Stimulated activated CD4-positive, alpha-beta T cell treated with anti-CD3 and anti-CD28 coated beads, Interleukin-15, amount 100 ng/mL, for 48 hours (primary cell): ENCODE results near the gene GFOD1.
"Not testable (repeated sequence)": the region's sequence is repeated elsewhere in the genome, so short reads cannot be mapped to it uniquely, and the experiment has no call there.

Experiments
- DNase-seq, 2 donors: peaks; one replicate each; pipeline ENCODE4 v3.0.0-alpha.2; 2020; ENCODE audit warnings: low read depth in 2 of 2

GFOD1 gene

GRCh38 chr6:13326031-13326586 is 161.3 kb downstream of the GFOD1 start:
- DNase-seq: not testable (repeated sequence)

DNA sequence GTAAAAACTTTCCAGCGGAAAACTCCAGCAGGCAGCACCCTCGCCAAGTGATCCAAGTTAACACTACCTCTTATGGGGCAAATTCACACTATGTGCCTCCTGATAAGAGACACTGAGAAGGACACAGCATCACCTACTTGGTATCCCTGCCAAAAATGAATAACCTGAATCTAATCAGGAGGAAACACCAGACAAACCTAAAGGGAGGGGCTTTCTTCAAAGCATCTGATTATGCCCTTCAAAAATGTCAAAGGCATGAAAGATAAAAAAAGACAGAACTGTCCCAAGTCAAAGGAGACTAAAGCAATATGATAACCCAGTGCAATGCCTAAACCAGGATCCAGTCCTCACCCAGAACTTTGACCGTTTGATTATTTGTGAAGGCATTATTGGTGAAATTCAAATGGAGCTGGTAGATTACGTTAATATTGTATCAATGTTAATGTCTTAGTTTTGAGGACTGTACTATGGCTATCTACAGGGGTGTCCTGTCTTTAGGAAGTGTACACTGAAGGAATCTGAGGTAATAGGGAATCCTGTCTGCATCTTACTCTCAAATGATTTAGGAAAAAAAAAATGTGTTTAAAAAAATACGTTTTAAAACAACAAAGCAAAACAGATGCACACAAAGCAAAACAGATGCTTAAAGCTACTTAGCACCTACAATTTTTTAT is 167.4 kb downstream of the GFOD1 start:
- no peak for DNase-seq

DNA sequence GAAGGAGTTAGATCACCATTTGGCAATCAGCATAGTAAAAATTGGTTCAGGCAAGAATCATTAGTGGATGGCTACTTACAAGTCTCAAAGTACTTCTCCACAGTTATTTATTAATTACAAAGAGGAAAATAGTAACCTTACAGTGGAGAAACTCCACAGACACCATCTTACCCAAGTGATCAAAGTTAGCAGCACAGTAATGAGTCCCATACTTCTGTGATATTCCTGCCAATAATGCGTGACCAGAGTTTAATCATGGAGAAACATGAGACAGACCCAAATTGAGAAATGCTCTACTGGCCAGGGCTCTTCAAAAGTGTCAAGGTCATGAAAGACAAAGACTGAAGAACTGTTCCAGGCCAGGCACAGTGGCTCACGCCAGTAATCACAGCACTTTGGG is 168.6 kb downstream of the GFOD1 start:
- no peak for DNase-seq

DNA sequence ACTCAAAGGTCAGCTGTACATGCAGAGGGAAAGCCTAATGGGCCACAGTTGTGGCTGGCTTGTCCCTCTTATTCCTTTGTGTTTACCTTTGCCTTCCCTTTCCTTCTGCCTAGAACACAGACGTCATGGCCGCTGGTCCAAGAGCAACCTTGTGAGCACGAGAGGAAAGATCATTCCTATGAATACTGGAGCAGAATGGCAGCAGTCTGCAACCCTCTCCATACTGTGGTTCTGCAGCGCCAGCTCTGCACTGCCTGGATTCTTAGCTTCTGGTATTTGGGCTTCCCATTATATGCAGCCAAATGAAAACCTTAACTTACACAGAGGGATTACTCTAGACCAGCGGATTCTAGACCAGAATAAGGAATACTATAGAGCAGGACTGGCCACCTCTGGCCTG is 171.5 kb downstream of the GFOD1 start:
- DNase-seq: no peak

DNA sequence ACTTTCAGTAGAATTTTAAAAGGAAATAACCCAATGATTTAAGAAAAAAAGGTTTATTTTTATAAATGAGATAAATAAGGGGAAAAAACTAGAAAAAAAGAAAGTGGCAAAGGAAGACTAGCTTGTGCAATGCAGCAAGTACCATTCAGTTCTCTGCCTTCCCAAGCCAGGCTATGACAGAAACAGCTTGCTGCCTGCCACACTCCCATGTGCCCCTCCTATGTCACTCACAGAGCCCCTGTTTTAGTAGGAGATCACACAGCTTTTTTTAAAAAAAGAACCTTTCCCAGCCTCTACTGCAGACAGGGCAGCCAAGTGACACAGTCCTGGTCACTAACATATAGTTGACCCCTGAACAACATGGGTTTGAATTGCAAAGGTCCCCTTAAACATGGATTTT is 172.6 kb downstream of the GFOD1 start:
- DNase-seq: no peak

- DNase-seq: no peak
These were observed 176.2 kb downstream of the GFOD1 start for GRCh38 chr6:13311155-13311554.

DNA sequence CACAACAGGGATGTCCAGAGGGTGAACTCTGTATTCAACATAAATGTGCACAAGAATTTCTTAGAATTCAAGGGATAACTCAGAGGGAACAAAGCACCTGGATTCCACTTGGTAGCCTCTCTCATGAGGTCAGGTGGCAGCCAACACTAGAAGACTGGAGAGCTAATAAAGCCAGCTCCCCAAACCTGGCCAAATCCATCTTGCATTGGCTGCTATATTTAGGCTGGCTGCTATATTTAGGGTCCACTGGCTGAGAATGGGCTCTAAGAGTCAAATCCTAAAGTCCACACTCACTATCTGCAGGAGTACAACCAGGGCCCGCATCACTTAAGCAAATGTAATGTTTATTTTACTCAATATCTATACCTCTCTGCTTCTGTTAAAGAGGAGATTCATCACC is 179.1 kb downstream of the GFOD1 start:
- DNase-seq: no peak
